ENCODE data around the gene FSCN2. TPM values are rescaled to one million over a fixed set of nuclear protein-coding genes. Genes with fewer than 3 reads are reported as not detected.

Gene FSCN2
- total RNA-seq, 1 experiment from 2014 or later = 0.31 TPM

GRCh38 chr17:81537856-81538555 is 9.8 kb downstream of the FSCN2 start:
- Mint-ChIP-seq H3K27me3 (ENCODE audit: low read depth) (peaks cover 23% of the 10 kb centered on the region), H3K36me3 (no peaks in the 10 kb centered on the region), H3K4me3 (no peak overlapping the region; the same call in 1 of the 2 replicates), H3K9me3 (no peaks in the 10 kb centered on the region), H3K27ac (peak overlapping the region; percentile 48; the same call in 1 of the 2 replicates), H3K4me1 (no peaks in the 10 kb centered on the region)
- DNase-seq (ENCODE audit: low spot score) (no peak), ATAC-seq (no peak; the same call in 1 of the 2 replicates)
- TF ChIP-seq PRRX2 (CRISPR knock-in tag; IDR thresholded peaks at IDR 0.05) (0 out of 2 replicates have a peak, but pooled peaks have one; percentile 33), ZNF121 (CRISPR knock-in tag; IDR thresholded peaks at IDR 0.05) (0 out of 2 replicates have a peak, but pooled peaks have one; percentile 53), JAZF1 (CRISPR knock-in tag; IDR thresholded peaks at IDR 0.05) (no peak)
- ChIA-PET POLR2A (interaction anchor here (0.6 to 3.0 kb wide), 4 partner anchors 13 to 19 kb away, joined by 3 to 9 read pairs (median 4); partner anchors contain the start of gene FAAP100), CTCF (interaction anchor here (0.6 to 3.3 kb wide), 13 partner anchors 11 to 283 kb away, joined by 3 to 31 read pairs (median 4); partner anchors contain the start of genes BAHCC1, FAAP100 and SLC38A10)

GRCh38 chr17:81538651-81539570 is 10.7 kb downstream of the FSCN2 start:
- Mint-ChIP-seq H3K27ac (no peak overlapping the region), H3K9me3 (no peaks in the 10 kb centered on the region), H3K4me3 (no peak overlapping the region), H3K27me3 (ENCODE audit: low read depth) (peaks cover 23% of the 10 kb centered on the region), H3K4me1 (no peaks in the 10 kb centered on the region), H3K36me3 (no peaks in the 10 kb centered on the region)
- ATAC-seq = no peak
- TF ChIP-seq SOX15 (CRISPR knock-in tag; IDR thresholded peaks at IDR 0.05) (no peak), ARID4B (CRISPR knock-in tag; IDR thresholded peaks at IDR 0.05; ENCODE audit: borderline replicate concordance) (no peak)
- ChIA-PET POLR2A (interaction anchor here (1.6 to 3.0 kb wide), 2 partner anchors 12 to 20 kb away, joined by 4 to 9 read pairs; no protein-coding TSS in a partner anchor), CTCF (interaction anchor here (1.0 to 3.3 kb wide), 8 partner anchors 12 to 169 kb away, joined by 3 to 31 read pairs (median 8); partner anchors contain the start of genes BAHCC1 and FAAP100)
- DNase-seq (ENCODE audit: low spot score) = no peak

- ChIA-PET CTCF (interaction anchor here (1.0 kb wide), 1 partner anchor 12 kb away, joined by 4 read pairs; the partner anchor contains the start of gene FAAP100), POLR2A (interaction anchor here (3.0 kb wide), 1 partner anchor 21 kb away, joined by 9 read pairs; no protein-coding TSS in a partner anchor)
- no peak overlapping the region for H3K4me3 Mint-ChIP-seq
- H3K4me1 Mint-ChIP-seq = no peaks in the 10 kb centered on the region
- no peaks in the 10 kb centered on the region for H3K9me3 Mint-ChIP-seq
- H3K27me3 Mint-ChIP-seq (ENCODE audit: low read depth) = peaks cover 19% of the 10 kb centered on the region
- no peak overlapping the region for H3K27ac Mint-ChIP-seq
- DNase-seq (ENCODE audit: low spot score) (no peak), ATAC-seq (no peak)
- H3K36me3 Mint-ChIP-seq = no peaks in the 10 kb centered on the region
- TF ChIP-seq ZBTB43 (CRISPR knock-in tag; IDR thresholded peaks at IDR 0.05) = no peak
- no peak for TF ChIP-seq CREB1 (CRISPR knock-in tag; IDR thresholded peaks at IDR 0.05)
- TF ChIP-seq ZNF138 (CRISPR knock-in tag; conservative IDR thresholded peaks at IDR 0.05) = no peak
- no peak for TF ChIP-seq ZSCAN18 (CRISPR knock-in tag; IDR thresholded peaks at IDR 0.05)
- TF ChIP-seq SMAD3 (CRISPR knock-in tag; IDR thresholded peaks at IDR 0.05; ENCODE audit: borderline replicate concordance) = no peak
- TF ChIP-seq NR1H2 (CRISPR knock-in tag; IDR thresholded peaks at IDR 0.05) = no peak
- no peak for TF ChIP-seq AFF4 (CRISPR knock-in tag; IDR thresholded peaks at IDR 0.05; ENCODE audit: borderline replicate concordance)
- no peak for TF ChIP-seq IRF1 (CRISPR knock-in tag; IDR thresholded peaks at IDR 0.05)
- no peak for TF ChIP-seq IRF2 (CRISPR knock-in tag; IDR thresholded peaks at IDR 0.05; ENCODE audit: borderline replicate concordance, low read depth)
- no peak for TF ChIP-seq GRHL2 (CRISPR knock-in tag; IDR thresholded peaks at IDR 0.05; ENCODE audit: insufficient replicate concordance, severe bottlenecking)
- no peak for TF ChIP-seq ZNF317 (CRISPR knock-in tag; IDR thresholded peaks at IDR 0.05; ENCODE audit: borderline replicate concordance, low read depth)
These were observed 11.4 kb downstream of the FSCN2 start for GRCh38 chr17:81539571-81539900.
